Neural progenitor cell (in vitro differentiated cells): Measurements from ENCODE around the gene ZNF280C. TPM values are rescaled to one million over a fixed set of nuclear protein-coding genes. Genes with fewer than 3 reads are reported as not detected.

ENCODE experiments used
- DNase-seq: peaks from one replicate; pipeline ENCODE4 v3.0.0-alpha.2; 2016; ENCODE audit warnings: low spot score
- H2AFZ ChIP-seq: fragments of 200-600 bp; sonication (generic); replicated peaks from 2 replicates; pipeline ENCODE4 v1.6.1; 2016; ENCODE audit warnings: antibody characterized with exemption
- H3F3A ChIP-seq: fragments of 200-600 bp; sonication (generic); 2 replicates; pipeline ENCODE4 v1.6.1; 2016; ENCODE audit warnings: antibody characterized with exemption, low read depth
- H3K27ac ChIP-seq: fragments of 200-600 bp; sonication (generic); 2 replicates; pipeline ENCODE4 v1.5.1; 2016; ENCODE audit warnings: mild to moderate bottlenecking
- H3K27me3 ChIP-seq: fragments of 200-600 bp; sonication (generic); 2 replicates; pipeline ENCODE4 v1.6.1; 2016; ENCODE audit warnings: mild to moderate bottlenecking, moderate library complexity
- H3K36me3 ChIP-seq: fragments of 200-600 bp; sonication (generic); 2 replicates; pipeline ENCODE4 v1.5.1; 2016
- H3K4me1 ChIP-seq: fragments of 200-600 bp; sonication (generic); 2 replicates; pipeline ENCODE4 v1.6.1; 2016; ENCODE audit warnings: mixed run types
- H3K4me2 ChIP-seq: fragments of 200-600 bp; sonication (generic); 2 replicates; pipeline ENCODE4 v1.6.1; 2016
- H3K4me3 ChIP-seq: fragments of 200-600 bp; sonication (generic); 2 replicates; pipeline ENCODE4 v1.5.1; 2016
- H3K79me2 ChIP-seq: fragments of 200-600 bp; sonication (generic); 2 replicates; pipeline ENCODE4 v1.6.1; 2016; ENCODE audit warnings: low read depth
- H3K9ac ChIP-seq: fragments of 200-600 bp; sonication (generic); 2 replicates; pipeline ENCODE4 v1.6.1; 2016
- H3K9me3 ChIP-seq: fragments of 200-600 bp; sonication (generic); 2 replicates; pipeline ENCODE4 v1.5.1; 2016; ENCODE audit warnings: low read depth
- H4K20me1 ChIP-seq: fragments of 200-600 bp; sonication (generic); 2 replicates; pipeline ENCODE4 v1.6.1; 2016; ENCODE audit warnings: low read depth
- H3K27ac Mint-ChIP-seq: 3 replicates; pipeline ENCODE4 v1.8.0; 2021; ENCODE audit warnings: mixed read lengths
- H3K27me3 Mint-ChIP-seq: 2 replicates; pipeline ENCODE4 v1.8.0; 2022; ENCODE audit warnings: low read depth, mild to moderate bottlenecking, inconsistent platforms, moderate library complexity, mixed read lengths; ENCODE audit not compliant: insufficient read depth
- H3K36me3 Mint-ChIP-seq: 3 replicates; pipeline ENCODE4 v1.8.0; 2021; ENCODE audit warnings: mixed read lengths
- H3K4me1 Mint-ChIP-seq: 3 replicates; pipeline ENCODE4 v1.8.0; 2021; ENCODE audit warnings: mixed read lengths
- H3K4me3 Mint-ChIP-seq: 3 replicates; pipeline ENCODE4 v1.8.0; 2021; ENCODE audit warnings: mild to moderate bottlenecking, moderate library complexity, mixed read lengths
- H3K9me3 Mint-ChIP-seq: 3 replicates; pipeline ENCODE4 v1.8.0; 2020; ENCODE audit warnings: mixed read lengths
- CTCF ChIP-seq: fragments of 200-600 bp; sonication (generic); IDR thresholded peaks from 2 replicates; pipeline ENCODE4 v1.5.1; 2017; ENCODE audit warnings: antibody characterized with exemption, mild to moderate bottlenecking
- EZH2 ChIP-seq: fragments of 200-600 bp; sonication (generic); IDR thresholded peaks from 2 replicates; pipeline ENCODE4 v1.6.1; 2017; ENCODE audit warnings: antibody characterized with exemption, mild to moderate bottlenecking, moderate library complexity
- EZH2phosphoT487 ChIP-seq: fragments of 200-600 bp; sonication (generic); IDR thresholded peaks from 2 replicates; pipeline ENCODE4 v1.6.1; 2017; ENCODE audit warnings: antibody characterized with exemption
- total RNA-seq: library from RNA; depleted of rRNA; stranded (reverse); fragments of >200 nt; gene quantifications from 2 replicates; pipeline ENCODE4 v1.2.3, GENCODE V29; 2015; ENCODE audit warnings: low replicate concordance

ZNF280C gene
- total RNA-seq, 1 donor from 2014 or later, result 41.8 TPM

DNA sequence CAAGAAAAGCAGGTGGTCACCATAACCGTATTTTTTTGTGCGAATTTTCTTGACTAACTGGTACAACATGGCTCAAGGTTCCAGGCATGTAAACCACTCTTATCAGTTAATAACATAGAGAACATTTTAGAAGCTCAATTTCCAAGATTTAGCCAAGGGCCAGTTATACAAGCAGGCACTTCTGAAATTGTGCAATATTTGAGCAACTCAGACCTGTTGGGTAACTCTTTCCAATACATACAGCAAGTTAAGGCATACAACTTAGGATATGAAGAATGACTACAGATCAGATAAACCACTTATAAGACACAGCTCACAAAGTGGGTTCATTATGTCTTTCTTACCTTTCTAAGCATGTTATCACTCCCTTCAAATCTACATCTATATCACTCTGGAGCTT lies 43.9 kb downstream of the ZNF280C start:
- Histone ChIP-seq H3K27ac (no peak overlapping the region), H3K4me1 (no peaks in the 10 kb centered on the region), H3K9ac (no peak overlapping the region), H3K36me3 (peaks cover 16% of the 10 kb centered on the region), H3K9me3 (peaks cover 5% of the 10 kb centered on the region), H3K79me2 (no peaks in the 10 kb centered on the region), H3F3A (no peaks in the 10 kb centered on the region), H3K4me3 (no peak overlapping the region), H2AFZ (no peak overlapping the region), H4K20me1 (no peaks in the 10 kb centered on the region), H3K27me3 (no peaks in the 10 kb centered on the region), H3K4me2 (no peak overlapping the region)
- H3K4me3 Mint-ChIP-seq, result no peak overlapping the region
- no peak for DNase-seq
- no peak for TF ChIP-seq EZH2phosphoT487
- no peak for TF ChIP-seq EZH2
- no peak for TF ChIP-seq CTCF
- no peaks in the 10 kb centered on the region for H3K27me3 Mint-ChIP-seq
- H3K9me3 Mint-ChIP-seq, result no peaks in the 10 kb centered on the region
- H3K27ac Mint-ChIP-seq, result no peak overlapping the region
- H3K36me3 Mint-ChIP-seq, result peaks cover 22% of the 10 kb centered on the region
- no peaks in the 10 kb centered on the region for H3K4me1 Mint-ChIP-seq

- no peaks in the 10 kb centered on the region for H3K4me1 ChIP-seq
- no peaks in the 10 kb centered on the region for H3F3A ChIP-seq
- no peak overlapping the region for H2AFZ ChIP-seq
- H3K36me3 ChIP-seq, result peaks cover 27% of the 10 kb centered on the region
- no peak overlapping the region for H3K27ac Mint-ChIP-seq
- no peaks in the 10 kb centered on the region for H4K20me1 ChIP-seq
- no peaks in the 10 kb centered on the region for H3K4me1 Mint-ChIP-seq
- H3K27me3 Mint-ChIP-seq, result no peaks in the 10 kb centered on the region
- TF ChIP-seq EZH2phosphoT487 (no peak), EZH2 (no peak), CTCF (no peak)
- no peak overlapping the region for H3K4me3 Mint-ChIP-seq
- peaks cover 3% of the 10 kb centered on the region for H3K9me3 ChIP-seq
- no peaks in the 10 kb centered on the region for H3K9me3 Mint-ChIP-seq
- H3K9ac ChIP-seq, result no peak overlapping the region
- H3K27ac ChIP-seq, result no peak overlapping the region
- no peak overlapping the region for H3K4me3 ChIP-seq
- peaks cover 48% of the 10 kb centered on the region for H3K36me3 Mint-ChIP-seq
- H3K79me2 ChIP-seq, result no peaks in the 10 kb centered on the region
- no peaks in the 10 kb centered on the region for H3K27me3 ChIP-seq
- no peak overlapping the region for H3K4me2 ChIP-seq
- DNase-seq, result no peak
Observed at GRCh38 chrX:130216320-130216719, 52.4 kb downstream of the ZNF280C start.

- H2AFZ ChIP-seq, result no peak overlapping the region
- H3K79me2 ChIP-seq, result no peaks in the 10 kb centered on the region
- peaks cover 54% of the 10 kb centered on the region for H3K36me3 Mint-ChIP-seq
- no peak overlapping the region for H3K4me3 Mint-ChIP-seq
- H3K9ac ChIP-seq, result no peak overlapping the region
- no peaks in the 10 kb centered on the region for H3K4me1 ChIP-seq
- H3K36me3 ChIP-seq, result peaks cover 37% of the 10 kb centered on the region
- H3K27ac Mint-ChIP-seq, result no peak overlapping the region
- no peak overlapping the region for H3K27ac ChIP-seq
- H3K9me3 ChIP-seq, result no peaks in the 10 kb centered on the region
- H3K4me1 Mint-ChIP-seq, result no peaks in the 10 kb centered on the region
- H3K4me2 ChIP-seq, result no peak overlapping the region
- no peak overlapping the region for H3K4me3 ChIP-seq
- H4K20me1 ChIP-seq, result no peaks in the 10 kb centered on the region
- DNase-seq, result no peak
- TF ChIP-seq EZH2phosphoT487 (no peak), EZH2 (no peak), CTCF (no peak)
- no peaks in the 10 kb centered on the region for H3K27me3 Mint-ChIP-seq
- no peaks in the 10 kb centered on the region for H3K9me3 Mint-ChIP-seq
- H3F3A ChIP-seq, result no peaks in the 10 kb centered on the region
- no peaks in the 10 kb centered on the region for H3K27me3 ChIP-seq
Observed at GRCh38 chrX:130213376-130213775, 55.3 kb downstream of the ZNF280C start.

GRCh38 chrX:130212371-130212770 lies 56.3 kb downstream of the ZNF280C start:
- Mint-ChIP-seq H3K9me3 (no peaks in the 10 kb centered on the region), H3K27me3 (no peaks in the 10 kb centered on the region), H3K4me3 (no peak overlapping the region), H3K4me1 (no peaks in the 10 kb centered on the region), H3K27ac (no peak overlapping the region), H3K36me3 (peaks cover 58% of the 10 kb centered on the region)
- no peak for DNase-seq
- H3K9ac ChIP-seq, result no peak overlapping the region
- no peak overlapping the region for H3K4me3 ChIP-seq
- H3K79me2 ChIP-seq, result no peaks in the 10 kb centered on the region
- H3K27ac ChIP-seq, result no peak overlapping the region
- no peaks in the 10 kb centered on the region for H4K20me1 ChIP-seq
- no peaks in the 10 kb centered on the region for H3K9me3 ChIP-seq
- H3K4me1 ChIP-seq, result no peaks in the 10 kb centered on the region
- H2AFZ ChIP-seq, result no peak overlapping the region
- H3K36me3 ChIP-seq, result peaks cover 35% of the 10 kb centered on the region
- no peaks in the 10 kb centered on the region for H3F3A ChIP-seq
- H3K4me2 ChIP-seq, result no peak overlapping the region
- TF ChIP-seq CTCF (no peak), EZH2phosphoT487 (no peak), EZH2 (no peak)
- no peaks in the 10 kb centered on the region for H3K27me3 ChIP-seq
